ENCODE measurements around the gene HIPK2. TPM values are rescaled to one million over a fixed set of nuclear protein-coding genes. Genes with fewer than 3 reads are reported as not detected.

HIPK2 gene
- total and polyA plus RNA-seq, 2 of the 4 experiments (the other 2 are of a cell fraction): 22.0 to 27.1 TPM

DNA sequence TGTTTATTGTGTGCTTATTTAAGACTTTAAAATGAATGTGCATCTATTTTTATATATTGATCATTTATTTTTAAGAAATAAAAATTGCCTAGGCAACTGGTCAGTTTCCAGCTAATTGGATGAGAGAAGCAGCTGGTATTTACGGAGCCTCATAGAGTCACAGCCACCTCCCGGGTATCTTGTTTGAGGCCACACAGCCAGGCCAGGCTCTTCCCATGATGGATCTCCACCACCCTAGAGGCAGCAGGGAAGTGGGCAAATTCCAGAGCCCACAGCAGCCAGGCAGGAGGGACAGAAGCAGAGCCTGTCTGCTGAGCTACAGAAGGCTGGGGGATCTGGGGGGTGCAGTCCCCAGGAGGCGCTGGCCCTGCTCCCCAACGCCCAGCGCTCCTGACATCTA lies 192.8 kb downstream of the HIPK2 start:
- no peak overlapping the region for H2BK15ac ChIP-seq (ENCODE audit: low read depth, low read length)

More for the DNA sequence above, 192.8 kb downstream of the HIPK2 start:
- Histone ChIP-seq H2AK5ac (ENCODE audit: low read depth, low read length) (no peak overlapping the region), H3K9me1 (ENCODE audit: insufficient read depth, low read length) (peaks cover 4% of the 10 kb centered on the region; the same call in 1 of the 2 replicates), H2BK20ac (ENCODE audit: low read depth, low read length) (no peak overlapping the region), H4K20me1 (ENCODE audit: insufficient read depth, low read length) (peaks cover 12% of the 10 kb centered on the region; the same call in 1 of the 2 replicates), H2BK5ac (ENCODE audit: low read depth, low read length, poor library complexity, severe bottlenecking) (no peak overlapping the region), H3K4ac (ENCODE audit: low read depth, low read length) (no peak overlapping the region), H3K27me3 (ENCODE audit: control insufficient read depth, insufficient read depth, low read length) (no peaks in the 10 kb centered on the region), H4K8ac (ENCODE audit: low read depth in 2 of 2, low read length in 2 of 2) (no peak overlapping the region), H3K9me3 (ENCODE audit: control insufficient read depth, insufficient read depth, low read length) (no peaks in the 10 kb centered on the region), H3K36me3 (ENCODE audit: control insufficient read depth, insufficient read depth, low read length) (peaks cover 74% of the 10 kb centered on the region), H4K5ac (ENCODE audit: low read depth, low read length) (no peak overlapping the region), H3K4me2 (ENCODE audit: low read depth, low read length) (no peak overlapping the region), H3K4me3 (ENCODE audit: insufficient read depth, low read depth, low read length) (no peak overlapping the region), H3K18ac (ENCODE audit: low read depth, low read length) (no peak overlapping the region), H2AFZ (replicated peaks; ENCODE audit: low read length, poor library complexity) (no peak overlapping the region), H2AK9ac (replicated peaks; ENCODE audit: low read depth, low read length, poor library complexity) (peak overlapping the region; percentile 11), H2BK120ac (ENCODE audit: low read depth, low read length) (no peak overlapping the region), H3K4me1 (ENCODE audit: control insufficient read depth, insufficient read depth, low read length) (peaks cover 3% of the 10 kb centered on the region; the same call in 1 of the 2 replicates), H3K9ac (ENCODE audit: low read depth, low read length) (no peak overlapping the region), H3K79me1 (ENCODE audit: low read depth in 1 of 2, low read length in 2 of 2) (peaks cover 6 to 19% of the 10 kb centered on the region in 2 experiments; a peak in 3 of 4 replicates), H3K23ac (ENCODE audit: low read depth, low read length) (no peak overlapping the region), H3K14ac (replicated peaks; ENCODE audit: low read depth, low read length) (no peak overlapping the region), H4K91ac (ENCODE audit: insufficient read depth, low read depth, low read length) (no peak overlapping the region), H3K56ac (ENCODE audit: extremely low read depth, insufficient read depth, low read length) (no peak overlapping the region), H3K27ac (ENCODE audit: insufficient read depth, low read length) (no peak overlapping the region)
- BruUV-seq (replicated peaks): no TSS peak
- in situ Hi-C loops (cut with MboI; ENCODE audit: low sequenced_read_pairs): no loop called here
- TF ChIP-seq FOS (IDR thresholded peaks at IDR 0.05; ENCODE audit: low read depth, low read length) (no peak), CHD1 (IDR thresholded peaks at IDR 0.05; ENCODE audit: low read depth, low read length) (no peak), CTCF (conservative IDR thresholded peaks at IDR 0.05; ENCODE audit: low read depth, low read length) (no peak), BHLHE40 (IDR thresholded peaks at IDR 0.05; ENCODE audit: low read depth, low read length) (no peak), CEBPB (IDR thresholded peaks at IDR 0.05; ENCODE audit: low read depth, low read length) (no peak)
- DNase-seq: no peak
- intact Hi-C loops (cut with micrococcal nuclease): no loop called here
- ChIA-PET CTCF (interaction anchor here (0.9 kb wide), 1 partner anchor 20 kb away, joined by 3 read pairs; no protein-coding TSS in a partner anchor), POLR2A (ENCODE audit: unreplicated experiment) (no interaction called here)
- dilution Hi-C loops (cut with HindIII; ENCODE audit: low sequenced_read_pairs, unreplicated experiment): no loop called here
- no CpG with 5 or more reads among the region's 5 CpGs for WGBS, 2 experiments (ENCODE audit: extremely low coverage in 2 of 2, insufficient read length in 1 of 2)
- no peak for ATAC-seq (ENCODE audit: low read depth)

All from IMR-90 (cell line).